GM18873 (cell line): ENCODE results near the gene POMT1.
"Not testable (repeated sequence)": the region's sequence is repeated elsewhere in the genome, so short reads cannot be mapped to it uniquely, and the experiment has no call there.

Experiments
- ATAC-seq: cut with Tn5 transposase; IDR thresholded peaks from one replicate; pipeline ENCODE4 v1.9.1; 2021; ENCODE audit warnings: mild to moderate bottlenecking, moderate library complexity, moderate number of reproducible peaks; ENCODE audit not compliant: unreplicated experiment, low FRiP score

POMT1 gene

DNA sequence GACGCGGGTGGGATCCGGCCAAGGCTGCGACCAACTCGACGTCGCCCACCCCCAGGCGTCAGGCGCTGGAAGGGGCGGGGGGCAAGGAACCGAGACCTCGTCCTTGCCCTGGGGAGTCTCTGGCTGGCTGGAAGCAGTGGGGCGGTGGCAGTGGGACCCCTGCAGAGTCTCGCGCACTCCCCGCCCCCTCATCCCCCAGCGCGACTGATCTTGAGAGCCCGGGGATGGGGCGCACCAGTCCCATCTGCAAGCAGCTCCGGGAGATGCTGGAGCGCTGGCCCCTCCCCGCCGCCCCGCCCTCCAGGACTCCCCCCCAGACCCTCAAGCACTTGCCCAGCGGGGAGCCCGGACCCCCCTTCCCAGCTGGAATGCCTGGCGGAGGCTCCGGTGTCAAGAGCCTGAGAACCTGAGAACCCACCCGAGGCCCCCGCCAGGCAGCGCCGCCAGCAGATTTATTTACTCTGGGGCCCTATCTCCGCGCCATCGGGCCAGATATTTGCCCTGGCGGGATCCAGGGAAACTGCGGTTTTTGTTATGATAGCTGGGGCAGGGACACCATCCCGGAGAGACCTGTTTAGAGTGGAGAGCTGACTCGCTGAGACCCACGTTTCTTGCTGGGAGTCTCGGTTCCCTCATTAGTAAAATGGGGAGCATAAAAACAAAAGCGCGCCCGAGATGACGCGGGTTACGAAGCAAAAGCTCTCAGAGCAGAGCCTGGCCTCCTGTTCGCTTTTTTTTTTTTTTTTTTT lies 43.8 kb downstream of the POMT1 start:
- no peak for ATAC-seq

- not testable (repeated sequence) for ATAC-seq
Observed at GRCh38 chr9:131549186-131549585, 46.5 kb downstream of the POMT1 start.

DNA sequence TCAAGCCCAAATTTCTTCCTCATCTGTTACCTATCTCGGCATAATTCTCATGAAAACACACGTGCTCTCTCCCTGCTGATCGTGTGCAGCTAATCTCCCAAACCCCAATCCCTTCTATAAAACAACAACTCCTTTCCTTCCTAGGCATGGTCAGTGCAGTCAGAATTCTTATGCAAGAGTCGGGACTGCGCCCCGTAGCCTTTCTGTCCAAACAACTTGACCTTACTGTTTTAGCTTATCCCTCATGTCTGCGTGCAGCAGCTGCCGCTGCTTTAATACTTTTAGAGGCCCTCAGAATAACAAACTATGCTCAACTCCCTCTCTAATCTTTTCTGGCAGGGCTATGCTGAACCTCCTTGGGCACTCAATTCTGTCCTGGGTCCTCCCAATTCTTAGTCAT lies 47.7 kb downstream of the POMT1 start:
- not testable (repeated sequence) for ATAC-seq

- ATAC-seq, result no peak
Observed at GRCh38 chr9:131552030-131552429, 49.3 kb downstream of the POMT1 start.

DNA sequence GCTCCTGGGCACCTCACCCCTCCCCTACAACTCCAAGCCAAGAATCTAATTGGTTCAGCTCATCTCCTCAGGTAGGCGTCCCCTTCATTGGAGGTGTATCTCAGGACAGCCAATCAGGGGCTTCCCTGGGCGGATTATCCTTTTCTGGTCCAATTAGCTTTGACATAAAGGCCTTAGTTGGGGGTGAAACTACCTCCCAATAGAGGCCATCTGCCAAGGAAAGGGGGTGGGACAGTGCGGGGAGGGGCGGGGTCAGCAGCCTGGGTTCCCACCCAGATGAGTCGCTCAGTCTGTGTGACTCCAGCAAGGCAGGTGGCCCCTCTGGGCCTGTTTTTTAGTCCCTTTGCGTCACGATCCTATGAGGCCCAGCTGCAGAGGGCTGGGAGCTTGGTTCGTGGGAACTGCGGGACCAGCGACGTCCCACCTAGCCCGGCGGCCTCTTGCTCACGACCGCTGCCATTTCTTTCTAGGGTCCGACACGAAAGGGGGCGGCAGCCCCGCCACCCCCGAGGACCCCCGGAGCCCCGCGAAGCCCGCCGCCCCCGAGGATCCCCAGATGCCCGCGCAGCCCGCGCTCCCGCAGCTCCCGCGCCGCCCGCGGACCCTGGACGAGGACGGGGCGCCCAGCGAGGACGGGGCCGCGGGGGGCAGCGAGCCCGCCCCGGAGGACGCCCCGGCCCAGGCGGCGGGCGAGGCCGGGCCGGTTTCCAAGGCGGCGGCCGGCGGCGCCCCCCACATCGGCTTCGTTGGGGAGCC lies 51.5 kb downstream of the POMT1 start:
- ATAC-seq, result no peak

DNA sequence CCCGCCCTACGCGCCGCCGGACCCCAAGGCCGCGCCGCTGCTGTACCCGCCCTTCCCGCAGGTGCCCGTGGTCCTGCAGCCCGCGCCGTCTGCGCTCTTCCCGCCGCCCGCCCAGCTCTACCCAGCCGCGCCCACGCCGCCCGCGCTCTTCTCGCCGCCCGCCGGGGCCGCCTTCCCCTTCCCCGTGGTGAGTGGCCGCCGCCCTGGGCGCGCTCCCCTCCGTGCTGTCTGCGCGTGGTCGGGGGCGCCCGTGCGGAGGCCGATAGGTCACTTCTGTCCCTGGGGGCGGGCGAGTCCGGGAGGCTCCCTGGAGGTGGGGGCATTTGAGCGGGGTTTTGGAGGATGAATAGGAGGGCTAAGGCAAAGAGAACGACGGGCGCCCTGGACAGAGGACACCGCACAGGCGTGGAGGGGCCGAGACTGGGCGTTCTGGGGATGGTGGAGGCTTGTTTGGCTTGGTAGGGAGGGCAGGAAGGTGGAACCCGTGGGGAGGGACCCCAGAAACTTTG lies 52.2 kb downstream of the POMT1 start:
- ATAC-seq, result no peak

DNA sequence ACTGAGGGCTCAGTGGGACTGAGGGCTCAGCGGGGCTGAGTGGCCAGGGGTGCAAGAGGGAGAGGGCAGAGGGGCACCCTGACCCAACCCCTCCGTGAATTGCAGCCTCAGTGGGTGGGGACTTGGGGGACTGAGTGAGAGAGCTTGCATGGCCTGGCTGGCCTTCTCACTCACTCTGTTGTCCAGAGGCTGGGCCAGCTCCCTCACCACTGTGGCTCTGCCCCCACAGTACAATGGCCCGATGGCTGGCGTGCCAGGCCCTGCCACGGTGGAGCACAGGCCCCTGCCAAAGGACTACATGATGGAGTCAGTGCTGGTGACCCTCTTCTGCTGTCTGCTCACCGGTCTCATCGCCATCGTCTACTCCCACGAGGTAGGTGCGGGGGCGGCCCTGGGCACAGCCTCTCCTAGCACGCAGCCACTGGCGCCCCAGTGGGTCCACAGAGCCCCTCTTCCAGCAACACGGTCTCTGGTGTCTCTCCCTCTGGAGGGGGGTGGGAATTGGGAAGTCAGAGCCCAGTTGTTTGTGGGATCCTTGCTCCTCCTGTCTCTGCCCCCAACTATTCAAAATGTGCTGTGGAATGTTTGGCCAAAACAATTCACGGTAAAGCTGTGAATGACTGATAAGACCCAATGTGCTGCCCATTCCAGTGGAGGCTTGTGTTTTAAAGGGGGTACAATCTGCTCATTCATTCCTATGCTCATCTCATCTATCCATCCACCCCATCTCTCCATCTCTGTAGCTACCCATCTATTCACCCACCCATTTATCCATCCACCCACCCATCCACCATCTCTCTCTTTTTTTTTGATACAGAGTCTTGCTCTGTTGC lies 53.3 kb downstream of the POMT1 start:
- ATAC-seq, result no peak

DNA sequence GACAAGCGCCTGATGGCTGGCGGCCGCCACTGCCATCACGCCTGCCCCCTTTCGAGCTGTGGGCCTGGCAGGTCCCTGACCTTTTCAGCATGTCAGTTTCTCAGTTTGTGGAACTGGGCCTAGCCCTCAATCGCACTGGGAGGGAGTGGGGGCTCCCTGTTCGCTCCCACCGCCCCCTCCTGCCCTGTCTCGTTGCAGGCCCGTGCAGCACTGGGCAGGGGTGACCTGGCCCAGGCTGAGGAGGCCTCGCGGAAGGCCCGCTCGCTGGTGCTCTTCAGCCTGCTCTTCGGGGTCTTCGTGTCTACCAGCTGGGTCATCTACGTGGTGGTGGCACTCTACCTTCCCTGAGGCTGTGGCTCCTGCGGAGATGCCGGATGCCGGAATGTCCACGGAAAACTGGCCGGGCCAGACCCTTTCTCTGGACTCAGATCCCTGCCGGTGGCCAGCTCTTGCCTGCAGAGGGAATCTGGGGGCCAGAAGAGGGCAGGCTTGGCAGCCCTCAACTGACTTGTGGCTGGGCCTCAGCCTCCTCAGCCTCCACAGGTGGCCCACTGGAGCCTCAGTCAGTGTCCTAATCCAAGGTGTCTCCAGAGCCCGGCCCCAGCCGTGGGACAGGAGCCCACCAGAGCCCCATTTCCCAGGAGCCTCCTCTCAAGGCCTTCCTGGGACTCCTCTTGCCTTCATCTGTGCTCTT lies 55.3 kb downstream of the POMT1 start:
- ATAC-seq, result no peak

- ATAC-seq, result no peak
Observed at GRCh38 chr9:131559421-131560000, 56.8 kb downstream of the POMT1 start.

DNA sequence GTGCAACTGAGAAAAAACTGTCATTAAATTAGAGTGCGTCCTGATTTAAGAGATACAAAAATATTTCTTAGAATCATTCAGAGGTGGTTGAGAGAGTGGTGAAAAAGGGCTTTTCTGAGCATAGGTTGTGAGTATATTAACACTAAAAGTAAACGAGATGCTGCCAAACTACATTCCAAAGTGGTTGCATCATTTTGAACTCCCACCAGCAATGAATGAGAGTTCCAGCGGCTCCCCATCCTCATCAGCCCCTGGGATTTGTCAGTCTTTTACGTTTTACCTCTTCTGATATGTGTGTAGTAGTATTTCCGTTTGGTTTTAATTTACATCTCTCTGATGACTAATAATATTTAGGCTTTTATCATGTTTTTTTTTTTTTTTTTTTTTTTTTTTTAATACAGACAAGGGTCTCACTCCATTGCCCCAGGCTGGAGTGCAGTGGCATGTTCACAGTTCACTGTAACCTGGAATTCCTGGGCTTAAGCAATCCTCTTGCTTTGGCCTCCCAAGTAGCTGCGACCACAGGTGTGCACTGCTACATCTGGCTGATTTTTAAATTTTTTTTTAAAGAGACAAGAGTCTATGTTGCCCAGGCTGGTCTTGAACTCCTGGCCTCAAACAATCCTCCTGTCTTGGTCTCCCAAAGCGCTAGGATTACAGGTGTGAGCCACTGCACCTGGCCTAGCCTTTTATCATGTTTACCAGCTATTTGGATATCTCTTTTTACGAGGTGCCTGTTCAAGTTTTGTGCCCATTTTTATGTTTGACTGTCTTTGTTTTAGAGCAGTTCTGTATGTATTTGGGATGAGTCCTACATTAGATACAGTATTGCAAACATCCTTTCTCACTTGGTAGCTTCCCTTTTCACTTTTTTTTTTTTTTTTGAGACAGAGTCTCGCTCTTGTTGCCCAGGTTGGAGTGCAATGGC lies 59.6 kb downstream of the POMT1 start:
- ATAC-seq, result no peak

GRCh38 chr9:131565369-131565768 lies 62.7 kb downstream of the POMT1 start:
- ATAC-seq, result no peak

GRCh38 chr9:131566158-131566557 lies 63.4 kb downstream of the POMT1 start:
- no peak for ATAC-seq

DNA sequence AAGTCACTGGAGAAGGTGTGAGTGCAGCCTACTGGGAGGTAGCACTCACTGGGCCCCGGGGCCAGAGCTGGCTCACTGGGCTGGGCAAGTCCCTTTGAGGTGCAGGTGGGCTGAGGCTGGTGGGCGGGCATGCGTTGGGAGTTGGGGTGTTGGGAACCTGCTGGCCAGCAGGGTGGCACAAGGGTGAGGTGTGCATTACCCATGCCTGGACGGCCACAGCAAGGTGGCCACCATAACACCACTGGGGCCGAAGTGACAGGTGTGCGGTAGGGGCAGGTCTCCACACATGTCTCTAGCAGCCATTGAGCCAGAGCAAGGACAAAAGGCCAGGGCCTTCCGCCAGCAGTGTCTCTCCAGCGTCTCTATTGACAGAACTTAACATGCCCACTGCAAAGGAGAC lies 65.2 kb downstream of the POMT1 start:
- no peak for ATAC-seq
